Subcutaneous adipose tissue (tissue), 4 donors: ENCODE data around the gene PARP8. TPM values are rescaled to one million over a fixed set of nuclear protein-coding genes. Genes with fewer than 3 reads are reported as not detected.

Experiments
- CTCF ChIP-seq: fragments of 450-650 bp; IDR thresholded peaks from one replicate; pipeline ENCODE4 v1.5.1; 2016; ENCODE audit warnings: low read depth, mild to moderate bottlenecking, control low read depth, antibody characterized with exemption, moderate library complexity
- total RNA-seq, 4 donors: library from RNA; depleted of rRNA; stranded (reverse); fragments of >200 nt; gene quantifications; one replicate each; pipeline ENCODE4 v1.1.0, GENCODE V29; 2016

PARP8 gene
- total RNA-seq, 4 donors from 2014 or later, result 9.4 to 39.3 (median 28.6) TPM

- no peak for TF ChIP-seq CTCF
These were observed 101.2 kb downstream of the PARP8 start for GRCh38 chr5:50767588-50767987.

- no peak for TF ChIP-seq CTCF
These were observed 102.2 kb downstream of the PARP8 start for GRCh38 chr5:50768634-50769033.

GRCh38 chr5:50770441-50770840 is 104.0 kb downstream of the PARP8 start:
- no peak for TF ChIP-seq CTCF

GRCh38 chr5:50786073-50786472 is 119.6 kb downstream of the PARP8 start:
- TF ChIP-seq CTCF, result no peak

GRCh38 chr5:50791813-50792212 is 125.4 kb downstream of the PARP8 start:
- no peak for TF ChIP-seq CTCF

- TF ChIP-seq CTCF, result no peak
These were observed 126.4 kb downstream of the PARP8 start for GRCh38 chr5:50792843-50793242.

- TF ChIP-seq CTCF, result no peak
These were observed 128.4 kb downstream of the PARP8 start for GRCh38 chr5:50794812-50795211.
